SU-DHL-6 (cell line): ENCODE results near the gene UBALD2.

Experiments
- CTCF ChIP-seq: fragments of 200-600 bp; sonication (generic); IDR thresholded peaks from one replicate; pipeline ENCODE4 v1.5.1; 2017; ENCODE audit warnings: antibody characterized with exemption, mild to moderate bottlenecking, low read length, moderate library complexity; ENCODE audit not compliant: insufficient read depth, poor library complexity, severe bottlenecking
- EZH2phosphoT487 ChIP-seq: fragments of 200-600 bp; sonication (generic), shearing (Covaris generic); conservative IDR thresholded peaks from 2 replicates; pipeline ENCODE4 v1.6.1; 2018; ENCODE audit warnings: mild to moderate bottlenecking, antibody characterized with exemption, low read length, moderate library complexity, mixed read lengths

- TF ChIP-seq CTCF (no peak), EZH2phosphoT487 (no peak)
Observed at GRCh38 chr17:76238847-76239537, 26.2 kb upstream of the UBALD2 start.
